Endothelial cell of umbilical vein (primary cell): ENCODE data around the gene PTPRD. TPM values are rescaled to one million over a fixed set of nuclear protein-coding genes. Genes with fewer than 3 reads are reported as not detected.

Experiments used
- BruUV-seq: library from RNA; stranded (reverse); fragments of 400-500 nt; replicated peaks from 2 replicates; lab custom pipeline; 2021; lab: Mats Ljungman, UMichigan
- CTCF ChIA-PET: fragments of 300-600, 350-600 bp; sonication (Branson Sonifier 250); formaldehyde crosslinking; loops from one replicate; lab custom pipeline; 2021; ENCODE audit warnings: antibody characterized with exemption, inconsistent platforms; lab: Charles Lee
- POLR2A ChIA-PET: fragments of 300-600, 350-600 bp; sonication (Branson Sonifier 250); formaldehyde crosslinking; loops from one replicate; lab custom pipeline; 2021; ENCODE audit warnings: antibody characterized with exemption, inconsistent platforms; lab: Charles Lee
- DNase-seq: peaks from one replicate; pipeline ENCODE4 v3.0.0-alpha.2; 2011; ENCODE audit warnings: low read depth, low spot score
- FAIRE-seq: peaks from 2 replicates; lab custom pipeline; 2011; peaks lifted over from hg19 to GRCh38; lab: Jason Lieb, UNC
- H2AFZ ChIP-seq: 2 replicates; pipeline ENCODE4 v1.6.0; 2012; ENCODE audit warnings: low read depth, low read length, control low read depth, inconsistent platforms
- H3K27ac ChIP-seq: 2 replicates; pipeline ENCODE4 v1.5.1; 2011; ENCODE audit warnings: low read depth, mild to moderate bottlenecking, control low read depth, low read length, moderate library complexity; ENCODE audit not compliant: insufficient read depth
- H3K27me3 ChIP-seq, 2 experiments: 2 replicates each; pipeline versions ENCODE4 v1.6.0 to v1.6.1; 2011; ENCODE audit warnings: low read length in 2 of 2, mixed read lengths in 1 of 2; ENCODE audit not compliant: control insufficient read depth in 2 of 2, insufficient read depth in 2 of 2
- H3K36me3 ChIP-seq, 2 experiments: 2 replicates in 1 of 2; 3 replicates in 1 of 2; pipeline ENCODE4 v1.5.1; 2011; ENCODE audit warnings: low read length in 2 of 2, mild to moderate bottlenecking in 1 of 2, moderate library complexity in 1 of 2; ENCODE audit not compliant: control insufficient read depth in 2 of 2, insufficient read depth in 2 of 2; ENCODE audit errors: extremely low read depth in 1 of 2
- H3K4me1 ChIP-seq: 3 replicates; pipeline ENCODE4 v1.5.1; 2011; ENCODE audit warnings: mild to moderate bottlenecking, low read length; ENCODE audit not compliant: control insufficient read depth, insufficient read depth; ENCODE audit errors: extremely low read depth
- H3K4me2 ChIP-seq: 2 replicates; pipeline ENCODE4 v1.6.1; 2011; ENCODE audit warnings: low read length, control low read depth, mixed read lengths; ENCODE audit not compliant: insufficient read depth
- H3K4me3 ChIP-seq, 3 experiments: fragments of 200-600 bp in 1 of 3; sonication (generic), shearing (Covaris generic) in 1 of 3; replicated peaks in 1 of 3; 2 replicates each; pipeline ENCODE4 v1.5.1; 2011 to 2016; ENCODE audit warnings: control low read depth in 3 of 3, low read length in 3 of 3, mild to moderate bottlenecking in 2 of 3, inconsistent platforms in 1 of 3, low read depth in 1 of 3, moderate library complexity in 1 of 3; ENCODE audit not compliant: insufficient read depth in 1 of 3
- H3K79me2 ChIP-seq: 2 replicates; pipeline ENCODE4 v1.6.0; 2012; ENCODE audit warnings: low read length, inconsistent platforms; ENCODE audit not compliant: control insufficient read depth, insufficient read depth
- H3K9ac ChIP-seq: replicated peaks from 2 replicates; pipeline ENCODE3; 2011; ENCODE audit warnings: low read length, control low read depth; ENCODE audit not compliant: insufficient read depth; ENCODE audit errors: extremely low read depth
- H3K9me1 ChIP-seq: replicated peaks from 3 replicates; pipeline ENCODE4 v1.6.0; 2011; ENCODE audit warnings: mild to moderate bottlenecking, low read length; ENCODE audit not compliant: control insufficient read depth, insufficient read depth; ENCODE audit errors: extremely low read depth
- H3K9me3 ChIP-seq: replicated peaks from 2 replicates; pipeline ENCODE4 v1.5.1; 2012; ENCODE audit warnings: low read length, inconsistent platforms; ENCODE audit not compliant: control insufficient read depth, insufficient read depth
- H4K20me1 ChIP-seq: replicated peaks from 2 replicates; pipeline ENCODE3; 2011; ENCODE audit warnings: mild to moderate bottlenecking, low read length; ENCODE audit not compliant: control insufficient read depth, insufficient read depth; ENCODE audit errors: extremely low read depth
- CTCF ChIP-seq, 2 donors: IDR thresholded peaks; 1 replicate in 1 of 2; 2 replicates in 1 of 2; pipeline ENCODE4 v1.5.1; 2011; ENCODE audit warnings: low read length in 2 of 2, mild to moderate bottlenecking in 2 of 2, moderate library complexity in 2 of 2, control low read depth in 1 of 2, inconsistent platforms in 1 of 2, low read depth in 1 of 2; ENCODE audit not compliant: insufficient read depth in 1 of 2; ENCODE audit errors: extremely low read depth in 1 of 2
- FOS ChIP-seq: IDR thresholded peaks from 2 replicates; pipeline ENCODE4 v1.6.1; 2011; ENCODE audit warnings: mild to moderate bottlenecking, low read length, moderate library complexity, borderline replicate concordance; ENCODE audit not compliant: insufficient read depth
- GATA2 ChIP-seq: IDR thresholded peaks from 2 replicates; pipeline ENCODE4 v1.7.0; 2011; ENCODE audit warnings: low read depth, mild to moderate bottlenecking, moderate library complexity, mixed read lengths, low read length; ENCODE audit not compliant: insufficient read length, insufficient read depth
- JUN ChIP-seq: IDR thresholded peaks from 2 replicates; pipeline ENCODE4 v1.6.1; 2011; ENCODE audit warnings: borderline replicate concordance, low read depth; ENCODE audit not compliant: insufficient read length, insufficient read depth
- MAX ChIP-seq: IDR thresholded peaks from 2 replicates; pipeline ENCODE4 v1.6.1; 2011; ENCODE audit not compliant: insufficient read depth, insufficient read length
- MYC ChIP-seq: IDR thresholded peaks from one replicate; pipeline ENCODE4 v1.6.1; 2011; ENCODE audit warnings: mild to moderate bottlenecking, low read depth, low read length
- POLR2A ChIP-seq: IDR thresholded peaks from 2 replicates; pipeline ENCODE4 v1.6.1; 2012; ENCODE audit warnings: low read depth, mild to moderate bottlenecking, control low read depth, low read length
- dilution Hi-C: fragments of 300-500 bp; cut with MboI; formaldehyde crosslinking; loops from one replicate; pipeline ENCODE4 v1.15.0; 2019; ENCODE audit warnings: low sequenced_read_pairs; ENCODE audit not compliant: extremely low pct_ligation_motif_present
- intact Hi-C: fragments of 100-400 bp; cut with micrococcal nuclease; formaldehyde crosslinking; loops from one replicate; pipeline ENCODE4 v1.10.0; 2022
- polyA plus RNA-seq, 4 experiments: library from polyadenylated mRNA; depleted of rRNA in 3 of 4; stranded (reverse) in 3 of 4; unstranded in 1 of 4; fragments of >200 nt; gene quantifications; 2 replicates each; pipeline versions ENCODE4 v1.2.1 to v1.2.3, GENCODE V29; 2011 to 2012; ENCODE audit warnings: missing spikeins in 1 of 4
- total RNA-seq: library from RNA; stranded (reverse); gene quantifications from 2 replicates; pipeline ENCODE4 v1.2.3, GENCODE V29; 2021

The PTPRD gene
- total and polyA plus RNA-seq, 2 donors (not counting 3 experiments of a cell fraction or from before 2014, with no cell fraction given): 5.5 to 5.7 TPM

- H4K20me1 ChIP-seq: no peaks in the 10 kb centered on the region
- ChIA-PET POLR2A (no interaction called here), CTCF (no interaction called here)
- DNase-seq (no peak), FAIRE-seq (no peak)
- H3K4me1 ChIP-seq: no peaks in the 10 kb centered on the region
- no peak for TF ChIP-seq POLR2A
- TF ChIP-seq FOS: no peak
- TF ChIP-seq CTCF (IDR thresholded peaks at IDR 0.05; ENCODE audit: extremely low read depth in 1 of 2, insufficient read depth in 1 of 2, low read depth in 1 of 2, low read length in 2 of 2): no peak
- TF ChIP-seq MYC: no peak
- no peak for TF ChIP-seq MAX
- TF ChIP-seq JUN: no peak
- TF ChIP-seq GATA2: no peak
- no peaks in the 10 kb centered on the region for H3K9me3 ChIP-seq
- no peaks in the 10 kb centered on the region for H3K79me2 ChIP-seq
- no peaks in the 10 kb centered on the region for H3K9me1 ChIP-seq
- H3K4me2 ChIP-seq: no peak overlapping the region
- H3K9ac ChIP-seq: no peak overlapping the region
- BruUV-seq: no TSS peak
- no peak overlapping the region for H2AFZ ChIP-seq
- H3K27ac ChIP-seq: no peak overlapping the region
- no peaks in the 10 kb centered on the region for H3K36me3 ChIP-seq
- no peaks in the 10 kb centered on the region for H3K27me3 ChIP-seq
- intact Hi-C loops (no loop called here), dilution Hi-C loops (no loop called here)
- H3K4me3 ChIP-seq: no peak overlapping the region
These were observed 1666.3 kb downstream of the PTPRD start for GRCh38 chr9:8946461-8946860.
